NT2/D1 (cell line): Measurements from ENCODE around the gene BARHL2.

Experiments used
- SUZ12 ChIP-seq: IDR thresholded peaks from 2 replicates; pipeline ENCODE4 v1.6.1; 2011; ENCODE audit not compliant: insufficient read length, insufficient read depth; ENCODE audit errors: extremely low read depth
- ZNF274 ChIP-seq: IDR thresholded peaks from 2 replicates; pipeline ENCODE4 v1.6.1; 2011; ENCODE audit warnings: mild to moderate bottlenecking, low read depth, low read length

DNA sequence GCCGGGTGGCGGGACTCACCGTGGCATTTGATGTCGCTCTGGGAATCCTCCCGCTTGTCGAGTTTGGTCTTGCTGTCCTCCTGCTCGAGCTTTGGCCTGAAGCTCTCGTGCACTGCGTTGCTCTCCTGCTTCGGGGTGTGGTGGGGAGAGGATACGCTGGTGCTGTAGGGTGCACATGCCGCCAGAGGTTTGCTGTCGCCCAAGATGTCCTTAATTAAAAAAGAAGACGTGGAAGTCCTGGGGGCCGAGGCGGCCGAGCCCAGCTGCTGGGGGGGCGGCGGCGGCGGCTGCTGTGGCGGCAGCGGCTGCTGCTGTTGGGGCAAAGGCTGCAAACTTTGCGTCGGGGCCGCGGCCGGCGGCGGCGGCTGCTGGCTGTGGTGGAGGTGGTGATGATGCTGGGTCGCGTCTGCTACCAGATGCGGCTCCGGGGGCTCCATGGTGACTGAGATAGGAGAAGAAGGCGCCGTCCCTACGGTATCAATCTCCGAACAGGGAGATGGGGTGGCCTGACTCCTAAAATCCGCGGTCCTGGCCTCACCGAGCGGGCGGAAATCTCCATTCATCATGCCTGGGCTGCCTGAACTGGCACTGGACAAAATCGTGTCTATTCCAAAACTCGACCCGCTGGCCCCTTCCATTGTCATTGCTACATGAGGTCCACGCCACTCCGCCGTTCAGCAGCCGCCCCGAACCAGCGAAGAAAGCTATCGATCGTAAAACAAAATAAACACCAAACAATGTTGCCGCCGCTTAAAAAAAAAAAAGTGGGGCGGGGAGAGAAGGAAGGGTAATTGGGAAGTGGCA is at the start of gene BARHL2:
- TF ChIP-seq ZNF274 (no peak), SUZ12 (peak; percentile 100)
